Measurements from ENCODE around the gene SLC35G2.

DNA sequence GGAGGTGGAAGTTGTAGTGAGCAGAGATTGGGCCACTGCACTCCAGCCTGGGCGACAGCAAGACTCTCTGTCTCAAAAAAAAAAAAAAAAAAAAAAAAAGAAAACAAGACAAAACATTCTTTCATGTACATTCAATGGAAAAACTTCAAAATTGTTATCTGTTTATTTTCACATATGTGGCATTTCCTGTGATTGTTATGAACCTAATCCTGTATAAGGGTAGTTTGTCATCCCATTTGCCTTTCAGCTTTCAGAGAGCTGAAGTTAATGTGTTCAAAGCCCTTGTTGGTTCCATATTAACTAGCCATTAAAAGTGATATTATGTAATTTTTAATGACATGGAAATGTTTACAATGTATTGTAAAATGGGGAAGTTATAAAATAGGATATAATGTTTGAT, 25.8 kb downstream of the SLC35G2 start:
- no peak for TF ChIP-seq POLR2A (IDR thresholded peaks at IDR 0.05)
- TF ChIP-seq, protein P1, sequence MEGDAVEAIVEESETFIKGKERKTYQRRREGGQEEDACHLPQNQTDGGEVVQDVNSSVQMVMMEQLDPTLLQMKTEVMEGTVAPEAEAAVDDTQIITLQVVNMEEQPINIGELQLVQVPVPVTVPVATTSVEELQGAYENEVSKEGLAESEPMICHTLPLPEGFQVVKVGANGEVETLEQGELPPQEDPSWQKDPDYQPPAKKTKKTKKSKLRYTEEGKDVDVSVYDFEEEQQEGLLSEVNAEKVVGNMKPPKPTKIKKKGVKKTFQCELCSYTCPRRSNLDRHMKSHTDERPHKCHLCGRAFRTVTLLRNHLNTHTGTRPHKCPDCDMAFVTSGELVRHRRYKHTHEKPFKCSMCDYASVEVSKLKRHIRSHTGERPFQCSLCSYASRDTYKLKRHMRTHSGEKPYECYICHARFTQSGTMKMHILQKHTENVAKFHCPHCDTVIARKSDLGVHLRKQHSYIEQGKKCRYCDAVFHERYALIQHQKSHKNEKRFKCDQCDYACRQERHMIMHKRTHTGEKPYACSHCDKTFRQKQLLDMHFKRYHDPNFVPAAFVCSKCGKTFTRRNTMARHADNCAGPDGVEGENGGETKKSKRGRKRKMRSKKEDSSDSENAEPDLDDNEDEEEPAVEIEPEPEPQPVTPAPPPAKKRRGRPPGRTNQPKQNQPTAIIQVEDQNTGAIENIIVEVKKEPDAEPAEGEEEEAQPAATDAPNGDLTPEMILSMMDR (IDR thresholded peaks at IDR 0.05), result no peak
